ENCODE data around the gene SLC6A3.

The SLC6A3 gene

DNA sequence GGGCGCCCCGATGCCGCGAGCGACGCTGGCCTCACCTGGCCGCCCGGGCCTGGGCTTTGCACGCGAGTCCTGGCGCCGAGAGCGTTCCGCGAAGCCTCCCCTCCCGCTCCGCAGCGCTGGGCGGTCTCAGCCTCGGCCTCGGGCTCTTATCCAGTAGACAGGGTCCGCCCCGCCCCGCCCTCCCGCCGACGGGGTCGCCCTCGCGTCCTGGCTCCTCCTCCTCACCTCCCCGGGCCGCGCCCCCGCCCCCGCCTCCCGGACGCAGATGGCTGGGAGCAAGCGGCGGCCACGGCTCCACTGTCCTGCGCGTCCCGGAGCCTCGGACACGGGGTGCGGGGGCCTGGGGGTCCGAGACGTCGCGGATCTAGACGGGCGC, at the start of gene SLC6A3:
Gene SLC6A3 (minus strand): TSS at position 128 of the 376 bp plus-strand sequence. CDS start 2,243 bp downstream, outside the sequence.
- peak; percentile 57 for DNase-seq

DNA sequence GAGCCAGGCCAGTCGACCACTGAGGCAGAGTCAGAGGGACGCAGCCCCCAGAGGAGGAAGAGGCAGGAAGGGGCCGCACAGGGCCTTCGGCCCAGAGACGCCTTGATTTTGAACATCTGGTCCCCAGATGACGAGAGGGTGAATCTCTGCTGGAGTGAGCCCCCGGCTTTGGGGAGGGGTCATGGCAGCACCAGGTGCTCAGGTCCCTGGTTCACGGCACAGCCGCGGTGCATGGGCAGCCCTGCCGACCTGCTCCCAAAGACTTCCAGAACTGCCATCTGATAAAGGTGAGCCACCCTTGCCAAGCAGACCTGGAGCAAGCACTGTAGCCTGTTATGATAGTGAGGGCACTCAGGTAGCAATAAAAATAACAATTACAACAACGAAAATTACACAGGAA, 48.7 kb upstream of the SLC6A3 start:
- DNase-seq: no peak

DNA sequence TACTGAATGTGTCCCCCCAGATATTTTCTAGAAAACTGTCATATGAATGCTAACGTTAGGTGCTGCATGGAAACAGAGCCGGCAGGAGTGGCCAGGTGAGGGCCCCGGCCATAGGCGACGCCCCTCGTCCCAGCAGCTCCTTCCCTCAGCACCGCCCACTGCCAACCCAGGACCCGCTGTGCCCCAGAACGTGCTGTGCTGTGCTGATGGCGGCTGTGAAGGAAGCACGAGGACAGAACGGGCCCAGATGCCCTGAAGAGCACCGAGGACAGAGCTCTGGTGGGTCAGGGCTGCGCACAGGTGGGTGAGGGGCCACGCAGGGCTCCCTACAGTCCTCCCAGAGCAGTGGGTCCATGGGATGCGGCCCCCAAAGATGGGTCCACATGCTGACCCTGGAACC, 48.2 kb upstream of the SLC6A3 start:
- no peak for DNase-seq

DNA sequence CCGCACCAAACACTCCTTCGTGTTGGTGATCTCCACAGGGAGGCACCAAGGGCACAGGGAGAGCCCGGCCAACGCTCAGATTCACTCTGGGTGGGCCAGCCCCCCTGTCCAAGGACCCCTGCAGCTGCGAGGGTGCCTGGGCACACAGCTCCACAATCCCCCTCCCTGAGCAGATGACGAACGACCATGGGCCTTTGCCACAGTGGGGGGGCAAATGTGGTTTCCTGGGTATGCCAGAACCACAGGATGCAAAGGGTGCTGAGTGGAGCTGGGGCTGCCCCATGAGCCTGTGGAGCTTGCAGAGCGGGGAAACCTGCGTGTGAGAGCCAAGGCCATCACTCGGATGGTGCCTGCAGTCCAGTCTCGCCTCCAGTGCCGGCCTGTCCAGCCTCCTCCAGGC, 47.5 kb upstream of the SLC6A3 start:
- no peak for DNase-seq

DNA sequence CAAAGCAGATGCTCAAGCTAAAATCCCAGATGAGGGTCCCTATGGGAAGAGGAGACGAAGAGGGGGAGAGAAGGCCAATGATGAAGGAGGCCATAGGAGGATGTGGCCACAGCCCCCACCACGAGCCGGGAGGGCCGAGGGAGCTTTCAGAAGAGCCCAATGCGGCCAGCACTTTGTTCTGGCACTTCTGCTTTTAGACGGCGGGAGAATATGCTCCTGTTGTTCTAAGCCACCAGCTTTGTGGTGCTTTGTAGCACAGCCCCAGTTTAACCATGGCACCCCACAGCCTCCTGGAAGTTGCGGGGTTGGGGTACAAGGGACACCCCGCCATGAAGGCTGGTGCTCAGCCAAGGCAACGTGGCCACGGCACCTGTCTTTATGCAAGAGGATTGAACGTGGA, 45.1 kb upstream of the SLC6A3 start:
- no peak for DNase-seq

DNA sequence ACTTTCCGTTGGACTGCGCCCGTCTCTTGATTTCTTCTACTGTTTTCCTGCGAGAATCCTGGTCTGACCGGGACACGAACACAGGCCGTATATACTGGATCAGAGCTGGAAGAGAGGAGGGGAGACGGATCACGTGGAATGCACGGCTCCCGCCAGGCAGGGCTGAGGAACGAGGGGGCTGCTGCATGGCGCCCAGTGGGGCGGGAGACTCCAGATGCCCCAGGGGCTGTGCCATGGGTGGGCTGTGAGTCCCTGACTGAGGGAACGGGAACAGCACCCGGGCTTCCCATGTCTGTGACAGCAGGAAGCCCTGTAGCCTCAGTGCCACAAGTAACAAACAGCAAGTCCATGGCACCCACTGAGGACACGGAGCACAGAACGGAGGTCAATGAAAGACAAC, 44.5 kb upstream of the SLC6A3 start:
- no peak for DNase-seq

DNA sequence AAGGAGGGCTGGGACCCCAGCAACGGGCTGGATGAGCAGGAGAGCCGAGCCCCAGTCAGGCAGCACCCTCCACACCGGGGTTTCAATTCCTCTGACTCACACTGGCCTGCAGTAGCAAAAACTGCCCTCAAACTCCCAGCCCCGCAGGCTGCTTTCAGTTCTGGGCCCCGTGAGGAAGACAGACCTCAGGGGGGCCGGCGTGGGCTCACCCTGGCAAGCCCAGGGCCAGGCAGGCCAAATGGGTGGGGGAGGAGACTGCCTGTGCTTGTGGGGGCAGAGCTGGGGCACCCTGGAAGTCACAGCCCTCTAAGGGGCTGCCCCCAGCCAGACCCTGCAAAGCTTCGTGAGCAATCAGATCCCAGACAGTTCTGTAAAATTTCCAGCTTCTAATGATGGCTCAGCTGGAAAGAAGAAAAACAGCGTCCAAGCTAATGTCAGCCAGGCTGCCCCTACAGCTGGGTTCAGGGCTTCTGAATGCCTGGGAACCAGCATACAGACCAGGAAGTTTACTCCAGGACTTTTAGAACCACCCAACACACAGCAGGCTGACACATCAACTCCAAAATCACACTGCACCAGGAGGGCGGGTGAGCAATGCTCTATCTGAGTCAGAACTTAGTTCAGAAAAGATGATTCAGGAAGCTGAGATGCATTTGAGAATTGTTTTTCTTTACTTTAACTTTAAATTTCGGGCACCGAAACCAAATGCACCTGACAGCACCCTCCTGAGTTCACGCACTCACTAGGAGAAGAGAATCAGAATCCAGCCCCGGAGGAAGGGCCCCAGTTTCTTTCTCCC, 43.8 kb upstream of the SLC6A3 start:
- no peak for DNase-seq

DNA sequence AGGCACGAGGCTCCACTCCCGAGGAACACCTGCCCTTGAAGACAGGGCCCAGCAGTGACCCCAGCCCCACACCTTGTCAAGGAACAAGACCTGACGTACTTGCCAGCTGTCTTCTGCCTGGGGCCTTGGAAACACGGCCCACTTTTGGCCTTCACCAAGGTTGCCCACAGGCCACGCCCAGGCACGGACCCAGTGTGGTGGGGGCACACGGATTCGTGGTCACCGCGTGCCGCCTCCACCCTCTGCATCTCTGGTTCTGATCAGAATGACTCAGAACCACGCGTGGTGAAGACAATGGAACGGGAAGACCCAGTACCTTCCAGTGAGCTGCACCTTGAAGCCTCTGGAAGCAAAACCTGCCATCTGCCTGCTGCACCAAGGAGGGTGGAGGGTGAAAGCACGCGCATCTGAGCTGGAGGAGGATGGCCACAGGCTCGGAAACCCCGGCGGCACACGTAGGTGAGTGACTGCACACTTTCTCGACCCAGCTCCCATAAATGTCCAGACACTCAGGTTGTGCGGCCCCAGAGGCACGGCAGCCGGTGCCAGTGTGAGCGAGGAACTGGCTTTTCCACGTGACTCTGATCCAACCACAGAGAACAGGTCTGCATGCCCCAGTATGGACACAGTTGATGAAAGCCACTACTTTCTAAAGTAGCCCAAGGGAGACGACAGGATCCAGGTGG, 42.0 kb upstream of the SLC6A3 start:
- no peak for DNase-seq

DNA sequence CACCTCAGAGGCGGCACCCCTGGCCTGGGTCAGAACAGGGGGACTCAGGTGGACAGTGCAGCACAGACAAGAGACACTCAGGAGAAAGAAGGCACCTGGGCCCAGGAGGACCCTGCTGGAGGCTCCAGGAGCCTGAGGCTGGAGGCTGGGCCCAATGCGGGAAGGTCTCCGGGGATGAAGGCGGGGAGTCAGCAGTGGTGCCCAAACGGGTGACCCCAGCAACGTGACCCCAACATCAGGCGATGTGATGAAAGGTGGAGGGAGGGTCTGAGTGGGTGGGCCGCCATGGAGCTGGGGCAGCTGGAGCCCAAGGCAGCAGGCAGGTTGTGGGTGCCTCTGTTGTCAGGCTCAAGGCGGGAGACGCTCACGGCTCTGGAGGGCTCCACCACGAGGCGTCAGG, 41.0 kb upstream of the SLC6A3 start:
- no peak for DNase-seq

DNA sequence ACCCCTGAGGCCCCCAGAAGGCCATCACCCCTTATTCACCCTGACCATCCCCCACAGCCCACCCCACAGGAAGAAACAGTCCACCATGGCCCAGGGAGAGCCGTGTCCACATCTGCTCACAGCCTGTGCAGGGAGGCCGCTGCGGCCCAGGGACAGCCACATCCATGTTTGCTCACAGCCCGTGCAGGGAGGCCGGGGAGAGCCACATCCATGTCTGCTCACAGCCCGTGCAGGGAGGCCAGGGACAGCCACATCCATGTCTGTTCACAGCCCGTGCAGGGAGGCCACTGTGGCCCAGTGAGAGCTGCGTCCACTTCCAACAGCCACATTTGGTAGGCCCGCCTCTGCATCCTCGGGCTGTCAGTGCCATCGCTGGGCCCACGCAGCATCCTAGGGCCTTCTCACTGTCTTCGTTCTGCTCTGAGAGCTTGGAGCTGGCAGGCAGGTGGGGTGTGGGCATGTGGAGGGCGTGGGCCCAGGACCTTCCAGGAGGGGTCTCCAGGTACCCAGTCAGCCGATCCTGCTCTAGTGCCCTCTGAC, 40.4 kb upstream of the SLC6A3 start:
- no peak for DNase-seq

DNA sequence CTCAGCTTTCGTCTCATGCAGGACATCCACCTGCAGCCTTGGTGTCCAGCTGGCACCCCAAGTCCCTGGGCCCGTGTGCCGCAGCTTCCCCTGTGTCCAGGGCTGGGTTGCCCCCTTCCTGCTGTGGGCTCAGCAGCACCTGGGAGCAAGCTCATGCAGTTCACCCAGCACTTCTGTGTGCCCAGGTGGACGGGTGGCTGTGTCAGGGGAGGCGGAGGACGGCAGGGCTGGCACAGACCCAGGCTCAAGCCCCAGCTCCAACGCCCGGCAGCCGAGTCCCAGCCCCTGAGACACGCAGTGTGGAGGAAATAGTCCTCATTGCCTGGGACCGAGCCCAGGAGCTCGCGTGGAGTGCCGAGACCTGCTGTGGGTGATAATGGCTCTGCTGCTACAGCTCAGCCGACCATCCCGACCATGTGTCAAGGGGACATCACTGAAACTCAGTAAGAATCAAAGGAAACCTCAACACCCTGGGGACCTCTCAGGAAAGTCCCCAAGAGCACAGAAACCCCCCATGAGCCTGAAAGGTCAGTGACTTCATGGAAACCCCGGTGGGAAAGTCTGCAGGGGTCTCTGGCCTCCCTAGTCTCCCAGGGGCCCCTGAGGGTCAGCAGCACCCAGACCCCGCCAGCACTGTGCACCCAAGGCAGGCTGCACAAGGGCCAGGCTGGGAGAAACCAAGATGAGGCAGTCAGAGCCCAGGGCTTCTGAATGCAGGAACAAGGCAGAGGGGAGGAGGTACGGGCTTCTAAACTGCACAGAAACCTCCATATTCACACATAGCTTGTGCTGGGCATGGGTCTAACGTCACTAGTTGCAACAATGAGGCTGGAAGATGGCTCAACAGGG, 39.7 kb upstream of the SLC6A3 start:
- no peak for DNase-seq

DNA sequence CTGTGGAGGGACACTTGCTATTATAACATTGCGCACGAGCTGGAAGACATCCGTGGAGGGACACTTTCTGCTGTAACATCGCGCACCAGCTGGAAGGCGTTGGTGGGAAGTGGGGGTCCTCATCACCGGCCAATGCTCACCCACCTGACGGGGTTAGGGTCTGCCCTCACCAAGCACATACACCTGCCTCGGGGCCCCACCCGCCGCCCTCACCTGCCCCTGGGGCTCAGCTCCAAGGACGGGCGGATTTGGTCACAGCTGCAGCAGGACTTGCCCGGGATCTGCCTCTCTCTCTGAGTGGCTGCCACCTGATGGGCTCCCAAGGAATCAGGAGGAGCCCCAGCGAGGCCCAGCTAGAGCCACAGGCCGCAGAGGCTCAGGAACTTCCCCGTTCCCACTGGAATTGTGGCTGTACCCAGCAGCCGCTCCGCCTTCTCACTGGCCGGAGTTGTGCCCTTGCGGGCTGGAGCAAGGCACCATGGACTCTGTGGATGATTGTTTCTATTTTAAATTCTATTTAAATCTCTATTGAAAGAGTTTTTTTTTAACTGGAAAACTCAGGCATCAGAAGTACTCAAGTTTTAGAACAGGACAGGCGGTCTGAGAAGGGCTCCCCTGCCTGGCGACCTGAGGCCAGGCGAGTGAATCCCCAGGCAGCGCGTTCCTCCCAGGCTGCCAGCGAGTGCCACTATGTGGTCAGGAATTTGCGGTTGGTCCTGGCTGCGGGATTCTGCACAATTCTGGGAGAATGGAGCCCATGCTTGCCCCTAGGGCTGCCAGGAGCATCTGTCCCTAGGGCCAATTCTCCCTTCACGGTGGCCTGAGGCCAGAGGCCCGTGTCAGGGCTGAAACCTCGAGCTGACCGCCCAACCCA, 38.9 kb upstream of the SLC6A3 start:
- no peak for DNase-seq

DNA sequence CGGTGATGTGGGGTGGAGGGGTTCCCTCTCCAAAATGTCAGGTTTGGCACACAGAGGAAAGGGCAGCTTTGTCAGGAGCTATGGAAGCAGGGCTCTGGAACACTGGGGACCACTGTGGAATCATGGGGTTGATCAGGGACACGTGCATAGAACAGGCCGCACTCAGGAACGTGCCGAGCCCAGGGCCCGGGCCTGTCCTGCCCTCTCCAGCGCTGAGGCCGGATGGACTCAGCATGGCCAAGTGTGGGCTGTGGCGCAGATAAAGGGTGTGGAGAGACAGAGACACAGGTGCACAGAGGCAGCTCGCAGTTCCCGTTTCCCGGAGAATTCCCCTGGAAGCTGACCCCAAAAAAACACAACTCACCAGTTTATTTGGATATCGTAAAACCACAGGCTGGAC, 37.8 kb upstream of the SLC6A3 start:
- DNase-seq: no peak

DNA sequence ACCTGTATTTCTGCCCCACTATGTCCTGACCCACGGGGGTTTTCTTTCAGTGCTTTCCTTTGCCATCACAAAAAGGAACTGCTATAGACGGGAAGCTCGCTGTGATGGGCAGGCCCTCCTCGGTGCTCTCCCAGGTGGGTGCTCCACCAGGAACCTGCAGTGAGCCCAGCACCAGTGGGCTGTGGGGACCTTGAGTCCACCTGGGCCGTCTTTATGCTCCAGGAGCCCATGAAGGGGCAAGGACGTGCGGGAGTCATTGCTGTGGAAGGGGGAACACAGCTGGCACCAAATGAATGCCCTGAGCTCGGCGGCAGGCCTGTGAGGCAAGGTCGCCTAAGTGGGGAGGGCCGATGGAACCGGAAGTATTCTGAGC, 36.7 kb upstream of the SLC6A3 start:
- no peak for DNase-seq

DNA sequence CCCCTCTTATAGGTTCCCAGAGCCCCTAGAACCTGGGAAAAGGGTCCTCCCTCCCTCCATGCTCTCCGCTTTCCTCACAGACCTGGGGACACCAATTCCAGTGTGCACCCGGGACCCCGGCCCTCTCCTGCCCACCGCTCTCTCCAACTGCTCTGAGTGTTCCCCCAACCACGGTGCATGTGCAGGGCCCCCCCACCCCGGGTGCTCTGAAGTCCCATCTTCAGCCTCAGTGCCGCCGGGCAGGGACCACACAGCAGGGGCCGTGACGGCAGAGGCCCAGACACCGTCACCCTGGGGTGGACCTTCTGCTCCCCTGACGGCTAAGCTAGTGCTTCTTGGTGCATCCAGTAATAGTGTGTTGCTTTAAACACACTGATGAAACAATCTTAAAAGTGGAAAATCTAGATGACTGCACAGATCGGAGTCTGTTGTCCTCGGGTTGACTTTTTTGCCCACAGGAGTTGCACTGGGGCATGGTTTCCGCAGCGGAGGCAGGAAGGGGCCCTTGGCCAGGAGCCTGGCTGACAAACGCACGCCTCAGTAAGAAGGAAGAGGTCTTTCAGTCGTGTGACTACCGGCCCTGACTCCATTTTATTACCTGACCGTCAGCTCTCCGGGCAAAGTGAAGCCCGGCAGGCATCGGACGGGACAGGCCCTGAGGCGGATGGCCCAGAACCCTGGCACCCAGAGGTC, 36.2 kb upstream of the SLC6A3 start:
- no peak for DNase-seq

DNA sequence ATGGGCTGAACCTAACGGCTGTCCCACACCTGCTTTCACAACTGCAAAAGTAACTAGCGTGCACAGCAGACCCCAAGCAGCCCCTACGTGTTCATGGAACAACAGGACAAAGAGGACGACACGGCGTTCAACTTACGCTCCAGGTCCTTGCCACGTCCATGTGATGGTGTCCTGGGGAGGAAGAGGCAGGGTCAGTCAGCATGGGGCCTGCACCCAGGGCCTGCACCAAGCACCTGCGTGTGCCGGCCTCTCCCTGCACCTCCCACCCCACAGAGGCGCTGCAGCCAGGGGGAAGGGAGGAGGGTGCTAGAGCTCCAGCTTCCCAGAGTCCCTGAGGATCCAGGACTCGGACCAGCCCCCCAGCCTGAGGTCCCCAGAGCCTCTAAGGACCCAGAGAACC, 35.6 kb upstream of the SLC6A3 start:
- DNase-seq: no peak

DNA sequence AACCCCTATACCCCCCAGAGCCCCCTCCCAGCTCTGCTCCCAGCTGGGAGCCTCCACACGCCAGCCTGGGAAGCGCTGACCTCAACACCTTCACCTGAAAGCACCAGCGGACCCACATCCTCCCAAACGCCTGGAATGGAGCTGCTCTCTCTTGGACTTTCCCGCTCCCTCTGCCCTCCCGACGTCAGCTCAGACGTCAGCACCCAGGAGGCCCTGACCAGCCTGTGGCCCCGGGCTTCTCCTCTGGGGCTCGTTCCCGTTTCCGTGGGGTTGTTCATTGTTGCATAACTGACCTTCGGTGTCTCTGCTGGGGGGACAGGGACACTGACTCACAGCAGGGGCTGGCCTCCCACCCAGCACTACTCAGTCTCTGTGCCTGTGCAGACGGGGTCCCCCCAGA, 35.0 kb upstream of the SLC6A3 start:
- DNase-seq: no peak

DNA sequence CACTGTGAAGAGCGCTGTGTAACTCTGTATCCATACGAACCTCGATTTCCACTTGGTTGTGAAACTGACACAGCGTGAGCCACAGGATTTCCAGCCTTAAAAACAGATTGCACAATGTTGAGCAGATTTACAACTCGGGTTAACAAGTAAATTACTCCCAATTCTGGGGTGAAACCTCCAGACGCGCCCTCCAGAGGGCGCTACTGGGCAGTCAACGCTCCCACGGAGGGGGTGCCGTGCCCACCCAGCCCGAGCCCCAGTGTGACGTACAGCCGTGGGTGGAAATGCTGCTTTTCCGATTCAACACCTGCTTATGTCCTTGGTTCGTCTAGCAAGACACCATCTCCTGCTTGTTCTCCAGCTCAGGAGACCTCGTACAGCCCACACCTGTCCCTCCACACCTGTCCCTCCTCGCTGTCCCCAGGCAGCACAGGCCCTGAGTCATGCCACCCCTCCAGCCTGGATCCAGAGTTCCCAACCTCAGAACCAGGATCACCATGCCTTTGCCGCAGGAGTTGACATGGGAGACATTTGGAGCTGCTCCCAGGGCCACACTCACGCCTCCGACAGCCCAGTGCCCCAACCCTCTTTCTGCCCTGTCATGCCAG, 34.4 kb upstream of the SLC6A3 start:
- DNase-seq: peak; percentile 63

DNA sequence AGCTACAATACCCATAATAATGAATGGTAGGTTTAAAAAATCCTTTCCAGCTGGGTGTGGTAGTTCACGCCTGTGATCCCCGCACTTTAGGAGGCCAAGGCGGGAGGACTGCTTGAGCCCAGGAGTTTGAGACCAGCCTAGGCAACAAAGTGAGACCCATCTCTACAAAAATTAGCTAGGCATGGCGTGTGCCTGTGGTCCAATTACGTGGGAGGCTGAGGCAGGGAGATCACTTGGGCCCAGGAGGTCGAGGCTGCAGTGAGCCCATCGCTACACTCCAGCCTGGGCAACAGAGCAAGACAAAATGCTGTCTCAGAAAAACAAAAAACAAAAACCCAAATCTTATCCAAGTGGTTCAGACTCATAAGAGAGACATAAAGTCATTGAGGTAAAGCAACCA, 33.8 kb upstream of the SLC6A3 start:
- DNase-seq: no peak

DNA sequence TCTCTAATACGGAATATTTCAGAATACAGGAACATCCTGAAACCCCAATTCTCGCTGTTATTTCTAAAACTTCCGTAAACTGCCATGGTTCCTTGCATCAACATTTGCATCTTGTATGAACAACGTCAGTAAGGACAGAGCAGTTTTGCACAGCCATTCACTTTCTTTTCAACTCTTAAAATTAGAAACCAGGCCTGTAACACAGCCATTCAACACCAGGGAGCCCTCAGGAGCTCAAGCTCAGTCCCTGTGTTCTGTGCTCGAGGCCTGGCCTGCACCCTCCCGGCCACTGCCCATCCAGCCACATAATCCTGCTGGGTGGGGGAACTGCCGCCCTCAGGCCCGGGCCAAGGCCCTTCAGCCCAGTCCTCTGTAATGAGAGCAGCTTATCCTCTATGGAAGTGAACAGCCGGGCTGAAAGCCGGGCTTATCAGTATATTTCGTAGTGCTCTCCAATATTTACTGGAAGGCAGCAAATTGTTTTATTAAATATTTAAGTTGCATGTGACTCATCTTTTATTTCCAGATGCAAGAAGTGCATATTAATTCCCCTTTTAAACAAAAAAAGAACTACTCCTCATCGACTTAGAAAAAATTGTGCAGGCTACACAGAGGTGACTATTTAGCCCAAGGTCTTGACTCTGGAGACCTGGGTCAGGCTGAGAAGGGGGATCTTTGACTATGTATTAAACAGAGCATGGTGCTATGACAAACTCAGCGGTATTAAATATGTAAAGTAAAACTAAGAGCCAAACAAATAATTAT, 33.2 kb upstream of the SLC6A3 start:
- no peak for DNase-seq

DNA sequence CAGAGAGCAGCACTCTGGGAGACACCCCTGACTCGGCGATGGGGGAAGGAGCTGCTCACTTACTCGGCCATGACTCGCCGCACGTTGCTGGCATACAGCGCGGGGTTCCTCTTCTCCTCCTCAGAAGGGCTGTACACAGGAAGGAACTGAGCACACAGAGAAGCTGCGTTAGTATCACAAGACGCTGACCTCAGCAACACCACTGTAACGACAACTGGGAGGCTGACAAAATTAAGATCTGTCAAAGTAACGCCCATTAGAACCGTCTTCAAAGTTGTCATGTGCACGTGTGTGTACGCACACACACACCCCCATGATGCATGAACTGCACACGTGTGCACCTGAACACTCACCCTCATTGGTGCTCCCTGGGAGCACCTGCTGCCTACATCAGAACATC, 32.1 kb upstream of the SLC6A3 start:
- DNase-seq: no peak

Data from activated T-cell treated with anti-CD3 and anti-CD28 coated beads, Interleukin-2, amount 50 U/mL, for 1 hour (primary cell).